22Rv1 (cell line): Measurements from ENCODE around the gene VASH1.

Experiments used
- H3K27ac ChIP-seq: fragments of 450-650 bp; 2 replicates; pipeline ENCODE4 v1.5.1; 2017
- ZFX ChIP-seq: fragments of 450-650 bp; IDR thresholded peaks from 2 replicates; pipeline ENCODE4 v1.6.1; 2017; ENCODE audit warnings: antibody characterized with exemption, borderline replicate concordance
- TF ChIP-seq, protein P1 (sequence below): fragments of 450-650 bp; IDR thresholded peaks from 2 replicates; pipeline ENCODE4 v1.5.1; 2017; ENCODE audit warnings: mild to moderate bottlenecking

Gene VASH1

DNA sequence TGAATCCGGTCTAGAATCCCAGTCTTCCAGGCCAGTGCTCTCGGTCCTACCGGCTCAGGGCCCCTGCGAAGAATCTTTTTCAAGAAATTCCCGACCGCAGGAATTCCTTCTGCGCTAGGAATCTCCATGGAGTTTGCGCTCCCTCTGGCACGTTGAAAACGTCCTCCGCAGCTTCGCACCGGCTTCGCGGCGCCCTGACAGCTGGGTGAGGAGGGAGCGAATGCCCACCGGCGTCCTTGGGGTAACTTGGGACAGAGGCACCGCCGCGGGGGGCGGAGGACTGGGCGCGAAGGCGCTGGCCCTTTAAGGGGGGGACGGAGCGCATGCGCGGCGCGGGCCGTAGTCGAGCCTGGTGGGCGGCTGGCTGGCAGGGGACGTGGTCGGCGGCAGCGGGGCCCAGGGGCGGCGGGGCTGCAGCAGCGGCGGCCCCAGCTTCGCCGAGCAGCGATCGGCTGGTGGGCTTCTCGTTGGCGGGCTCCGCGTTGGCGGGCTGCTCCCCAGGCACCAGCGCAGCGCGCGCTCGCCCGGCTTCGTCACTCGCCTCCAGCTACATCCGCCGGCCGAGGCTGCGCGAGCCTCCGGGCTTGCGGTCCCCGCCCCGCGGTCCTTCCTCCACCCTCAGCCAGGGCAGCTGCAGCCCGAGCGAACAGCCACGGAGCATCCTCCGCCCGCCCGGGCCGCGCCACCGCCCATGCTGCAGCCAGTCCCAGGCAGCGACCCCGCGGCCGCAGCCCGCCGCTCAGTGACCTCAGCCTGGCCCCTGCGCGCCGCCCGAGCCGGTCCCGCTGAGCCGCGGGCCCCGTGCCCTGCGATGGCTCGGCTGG lies at the start of gene VASH1:
Gene VASH1, plus strand, starts transcription at position 333 of the 824 bp plus-strand sequence. CDS start 1,354 bp downstream, outside the sequence.
- H3K27ac ChIP-seq, result no peak within 1 kb of the TSS
- TF ChIP-seq, protein P1, sequence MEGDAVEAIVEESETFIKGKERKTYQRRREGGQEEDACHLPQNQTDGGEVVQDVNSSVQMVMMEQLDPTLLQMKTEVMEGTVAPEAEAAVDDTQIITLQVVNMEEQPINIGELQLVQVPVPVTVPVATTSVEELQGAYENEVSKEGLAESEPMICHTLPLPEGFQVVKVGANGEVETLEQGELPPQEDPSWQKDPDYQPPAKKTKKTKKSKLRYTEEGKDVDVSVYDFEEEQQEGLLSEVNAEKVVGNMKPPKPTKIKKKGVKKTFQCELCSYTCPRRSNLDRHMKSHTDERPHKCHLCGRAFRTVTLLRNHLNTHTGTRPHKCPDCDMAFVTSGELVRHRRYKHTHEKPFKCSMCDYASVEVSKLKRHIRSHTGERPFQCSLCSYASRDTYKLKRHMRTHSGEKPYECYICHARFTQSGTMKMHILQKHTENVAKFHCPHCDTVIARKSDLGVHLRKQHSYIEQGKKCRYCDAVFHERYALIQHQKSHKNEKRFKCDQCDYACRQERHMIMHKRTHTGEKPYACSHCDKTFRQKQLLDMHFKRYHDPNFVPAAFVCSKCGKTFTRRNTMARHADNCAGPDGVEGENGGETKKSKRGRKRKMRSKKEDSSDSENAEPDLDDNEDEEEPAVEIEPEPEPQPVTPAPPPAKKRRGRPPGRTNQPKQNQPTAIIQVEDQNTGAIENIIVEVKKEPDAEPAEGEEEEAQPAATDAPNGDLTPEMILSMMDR, result no peak
- TF ChIP-seq ZFX, result no peak

DNA sequence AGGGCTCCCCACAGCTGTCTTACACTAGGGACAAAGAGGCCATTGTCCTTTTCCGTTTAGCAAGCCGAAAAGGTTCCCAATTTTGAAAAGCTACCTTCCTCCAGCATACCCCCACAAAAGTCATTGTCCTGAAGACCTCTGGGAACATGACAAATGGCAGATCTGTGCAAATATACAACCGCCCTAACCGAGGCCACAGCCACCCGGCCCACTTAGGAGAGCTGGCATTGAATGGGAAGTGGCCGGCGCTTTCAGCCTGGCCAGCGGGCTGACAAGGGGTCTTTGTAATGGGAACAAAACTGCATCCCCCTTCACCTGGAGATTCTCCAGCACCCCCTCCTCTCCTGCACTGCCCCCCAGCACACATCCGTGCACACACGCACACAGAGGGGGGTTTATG lies 48.1 kb upstream of the VASH1 start:
- no peak overlapping the region for H3K27ac ChIP-seq
- TF ChIP-seq, protein P1, result no peak
- TF ChIP-seq ZFX, result no peak

DNA sequence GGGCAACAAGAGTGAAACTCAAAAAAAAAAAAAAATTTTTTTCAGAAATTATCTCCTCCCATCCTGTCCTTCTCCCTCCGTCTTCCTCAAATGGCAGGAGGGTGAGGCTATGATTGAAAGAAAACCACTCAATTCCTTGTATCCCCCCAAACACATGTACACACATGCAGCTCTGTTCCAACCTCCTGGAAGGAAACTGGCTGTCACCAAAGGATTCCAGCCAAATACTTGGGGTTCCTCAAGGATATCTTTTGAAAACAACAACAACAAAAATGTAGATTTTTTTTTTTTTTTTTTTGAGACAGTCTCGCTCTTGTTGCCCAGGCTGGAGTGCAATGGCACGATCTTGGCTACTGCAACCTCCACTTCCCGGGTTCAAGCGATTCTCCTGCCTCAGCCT lies 46.8 kb upstream of the VASH1 start:
- TF ChIP-seq, protein P1, result no peak
- no peak for TF ChIP-seq ZFX
- H3K27ac ChIP-seq, result no peak overlapping the region

DNA sequence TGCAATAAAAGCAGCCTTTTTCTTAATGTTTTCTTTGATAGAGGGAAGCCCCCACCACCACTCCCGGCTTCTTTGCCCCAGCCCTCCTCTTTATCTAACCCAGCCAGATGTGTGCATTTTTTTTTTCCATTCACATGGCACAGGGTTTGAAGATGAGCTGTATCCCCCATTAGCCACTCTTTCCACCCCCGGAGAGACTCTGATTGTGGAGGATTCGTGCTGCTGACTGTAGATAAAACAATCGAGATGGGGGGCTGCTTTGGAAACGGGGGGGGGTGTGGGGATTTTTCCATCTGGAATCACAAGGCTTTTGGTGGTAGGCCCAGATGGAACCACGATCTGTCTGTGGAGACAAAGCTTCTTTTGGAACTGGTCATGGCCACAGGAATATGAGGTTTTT lies 46.2 kb upstream of the VASH1 start:
- TF ChIP-seq ZFX, result no peak
- TF ChIP-seq, protein P1, result no peak

DNA sequence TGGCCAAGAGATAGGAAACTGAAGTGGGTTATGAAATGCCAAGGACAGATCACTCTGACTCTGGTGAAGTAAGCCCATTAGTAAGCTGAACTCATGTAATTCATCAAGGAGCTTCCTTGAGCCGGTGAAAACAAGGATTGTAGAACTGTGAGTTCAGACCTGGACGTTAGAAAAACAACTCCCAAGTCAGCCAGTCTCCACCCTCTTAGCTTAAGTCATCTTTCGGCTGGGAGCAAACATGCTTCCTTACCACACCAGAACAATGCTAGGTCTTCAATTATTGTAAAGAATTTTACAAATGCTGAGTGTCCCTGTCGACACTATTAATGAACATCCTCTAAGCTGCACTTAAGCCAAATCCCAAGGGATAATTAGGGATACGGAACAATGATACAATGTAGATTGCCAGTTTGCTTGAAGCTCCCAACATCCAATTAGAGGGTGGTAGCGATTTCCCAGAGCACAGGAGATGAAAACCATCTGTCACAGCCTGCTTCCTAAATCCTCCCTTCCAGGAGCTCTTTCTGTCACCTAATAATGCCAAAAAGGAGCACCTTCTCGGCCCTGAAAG lies 45.7 kb upstream of the VASH1 start:
- TF ChIP-seq, protein P1, result no peak
- no peak for TF ChIP-seq ZFX
- H3K27ac ChIP-seq, result no peak overlapping the region

More for the DNA sequence above, 46.2 kb upstream of the VASH1 start:
- no peak overlapping the region for H3K27ac ChIP-seq

DNA sequence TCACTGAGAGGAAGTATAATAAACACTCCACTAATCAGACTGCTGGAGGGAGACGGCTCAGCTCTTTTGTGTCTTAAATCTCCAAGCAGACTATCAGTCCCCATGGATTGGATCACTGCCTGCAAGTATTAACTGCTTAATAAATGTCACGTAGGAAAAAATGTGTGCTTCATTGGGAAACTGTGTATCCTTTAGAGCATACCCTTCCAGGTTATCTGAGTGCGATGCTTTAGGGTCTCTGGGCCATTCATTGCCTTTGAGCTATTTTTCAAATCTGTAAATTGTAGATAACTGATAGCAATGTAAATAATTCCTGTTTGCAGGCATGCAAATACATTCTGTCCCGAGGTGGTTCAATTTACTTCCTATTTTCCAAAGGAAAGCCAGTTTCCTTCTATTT lies 45.0 kb upstream of the VASH1 start:
- H3K27ac ChIP-seq, result no peak overlapping the region

More for the DNA sequence above, 45.0 kb upstream of the VASH1 start:
- TF ChIP-seq, protein P1, result no peak
- TF ChIP-seq ZFX, result no peak
